Epithelial cell of esophagus (primary cell): Measurements from ENCODE around the gene GXYLT2.

Experiments used
- DNase-seq: peaks from one replicate; pipeline ENCODE4 v3.0.0; 2010; ENCODE audit warnings: low read depth
- H3K4me3 ChIP-seq: 2 replicates; pipeline ENCODE4 v1.5.1; 2011; ENCODE audit warnings: mild to moderate bottlenecking, low read length, control low read depth
- CTCF ChIP-seq: IDR thresholded peaks from 2 replicates; pipeline ENCODE4 v1.5.1; 2011; ENCODE audit warnings: low read depth, mild to moderate bottlenecking, low read length, control low read depth, inconsistent platforms; ENCODE audit not compliant: insufficient read depth; ENCODE audit errors: missing control alignments

The GXYLT2 gene

DNA sequence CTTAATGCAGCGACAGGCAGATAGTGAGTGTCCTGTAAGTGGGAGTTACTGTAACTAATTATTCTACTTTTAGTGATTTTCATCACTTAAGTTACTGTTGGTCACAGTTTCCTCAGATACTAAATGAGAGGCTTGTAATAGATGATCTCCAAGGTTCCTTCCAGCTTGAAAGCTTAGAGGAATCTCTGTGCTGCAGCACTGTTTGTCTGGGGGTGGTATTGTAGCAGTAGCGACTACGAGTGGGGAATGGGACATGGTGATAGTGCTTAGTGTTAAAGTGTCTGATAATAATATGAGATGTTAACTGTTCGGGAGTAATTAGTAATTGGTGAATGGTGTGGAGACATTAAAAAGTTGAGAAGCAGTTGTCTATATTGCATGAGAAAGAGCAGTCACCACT is 121.2 kb downstream of the GXYLT2 start:
- no peak for DNase-seq
- no peak overlapping the region for H3K4me3 ChIP-seq
- TF ChIP-seq CTCF, result no peak

DNA sequence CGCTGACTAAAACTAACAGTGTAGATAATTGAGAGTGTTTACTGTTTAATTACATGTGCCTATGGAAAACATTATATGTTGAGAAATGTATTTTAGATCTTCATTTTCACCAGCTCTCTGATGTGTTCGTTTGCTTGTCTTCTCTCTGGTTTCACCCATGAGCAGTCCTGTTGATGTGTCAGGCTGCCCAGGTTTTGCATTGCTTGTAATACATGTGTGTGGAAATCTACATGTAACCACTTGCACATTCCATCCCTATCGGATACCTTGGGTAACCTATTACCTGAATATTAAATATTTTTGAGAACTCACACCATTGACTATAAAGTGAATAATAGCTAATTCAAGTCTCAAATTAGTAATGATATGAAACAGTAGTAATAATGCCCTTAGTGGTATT is 121.9 kb downstream of the GXYLT2 start:
- DNase-seq, result peak; percentile 65
- H3K4me3 ChIP-seq, result no peak overlapping the region
- TF ChIP-seq CTCF, result no peak

GRCh38 chr3:73010158-73010557 is 122.3 kb downstream of the GXYLT2 start:
- TF ChIP-seq CTCF, result no peak
- no peak overlapping the region for H3K4me3 ChIP-seq
- DNase-seq, result no peak

GRCh38 chr3:73018298-73018697 is 130.5 kb downstream of the GXYLT2 start:
- H3K4me3 ChIP-seq, result no peak overlapping the region
- no peak for TF ChIP-seq CTCF
- no peak for DNase-seq

DNA sequence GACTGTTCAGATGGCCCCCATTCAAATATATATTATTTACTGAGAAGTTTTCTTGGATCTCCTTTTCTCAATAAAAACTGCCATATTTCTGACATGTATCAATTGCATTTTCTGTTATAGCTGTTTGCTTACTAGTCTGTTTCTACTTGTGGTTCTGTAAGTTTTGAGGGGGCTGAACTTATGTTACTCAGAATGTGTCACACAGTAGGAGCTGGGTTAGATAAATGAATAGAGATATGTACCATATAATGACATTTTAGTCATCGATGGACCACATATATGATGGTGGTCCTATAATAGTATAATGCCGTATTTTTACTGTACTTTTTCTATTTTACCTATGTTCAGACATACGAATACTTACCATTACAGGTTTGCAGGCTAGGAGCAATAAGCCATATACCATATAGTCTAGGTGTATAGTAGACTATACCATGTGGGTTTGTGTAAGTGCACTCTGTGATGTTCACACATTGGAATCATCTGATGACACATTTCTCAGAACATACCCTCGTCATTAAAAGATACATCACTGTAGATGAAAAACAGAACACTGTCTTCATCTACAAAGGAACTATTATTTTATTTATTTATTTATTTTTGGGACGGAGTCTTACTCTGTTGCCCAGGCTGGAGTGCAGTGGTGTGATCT is 131.1 kb downstream of the GXYLT2 start:
- DNase-seq, result no peak
- no peak overlapping the region for H3K4me3 ChIP-seq
- TF ChIP-seq CTCF, result no peak

- H3K4me3 ChIP-seq, result no peak overlapping the region
- DNase-seq, result no peak
- no peak for TF ChIP-seq CTCF
Observed at GRCh38 chr3:73021301-73021835, 133.5 kb downstream of the GXYLT2 start.

DNA sequence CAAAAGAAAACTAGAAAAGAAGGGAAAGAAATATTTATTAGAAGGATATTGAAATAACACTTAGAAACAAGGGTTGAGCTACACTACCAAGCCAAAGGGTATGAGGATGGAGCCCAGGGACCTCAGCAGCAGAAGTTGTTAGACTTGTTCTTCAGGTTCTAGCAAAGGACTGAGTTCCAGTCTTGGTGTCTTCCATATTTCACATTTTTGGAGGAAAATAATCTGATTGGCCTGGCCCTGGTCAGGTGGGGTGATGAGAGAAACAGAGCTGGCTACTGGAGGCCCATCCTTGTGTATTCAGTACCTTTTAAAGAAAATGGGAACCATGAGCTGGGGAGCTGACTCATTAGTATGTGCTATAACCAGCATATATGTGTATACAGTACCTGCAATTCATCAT is 137.0 kb downstream of the GXYLT2 start:
- peak; percentile 70 for DNase-seq
- H3K4me3 ChIP-seq, result no peak overlapping the region
- no peak for TF ChIP-seq CTCF
